ENCODE results near the gene FADS1.

FADS1 gene

DNA sequence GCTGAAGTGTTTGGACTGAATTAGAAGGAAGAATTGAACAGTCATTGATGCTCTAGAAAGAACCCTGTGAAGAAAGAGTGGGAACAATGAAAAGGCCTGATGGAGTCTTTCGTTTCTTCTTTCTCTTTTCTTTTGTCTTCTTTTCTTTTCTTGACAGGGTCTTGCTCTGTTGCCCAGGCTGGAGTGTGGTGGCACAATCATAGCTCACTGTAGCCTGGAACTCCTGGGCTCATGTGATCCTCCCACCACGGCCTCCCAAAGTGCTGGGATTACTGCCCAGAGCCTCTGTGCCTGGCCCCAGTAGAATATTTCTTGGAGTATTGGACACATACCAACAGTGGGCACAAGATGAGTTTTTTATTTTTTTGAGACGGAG, 23.0 kb downstream of the FADS1 start:
- DNase-seq, result no peak

DNA sequence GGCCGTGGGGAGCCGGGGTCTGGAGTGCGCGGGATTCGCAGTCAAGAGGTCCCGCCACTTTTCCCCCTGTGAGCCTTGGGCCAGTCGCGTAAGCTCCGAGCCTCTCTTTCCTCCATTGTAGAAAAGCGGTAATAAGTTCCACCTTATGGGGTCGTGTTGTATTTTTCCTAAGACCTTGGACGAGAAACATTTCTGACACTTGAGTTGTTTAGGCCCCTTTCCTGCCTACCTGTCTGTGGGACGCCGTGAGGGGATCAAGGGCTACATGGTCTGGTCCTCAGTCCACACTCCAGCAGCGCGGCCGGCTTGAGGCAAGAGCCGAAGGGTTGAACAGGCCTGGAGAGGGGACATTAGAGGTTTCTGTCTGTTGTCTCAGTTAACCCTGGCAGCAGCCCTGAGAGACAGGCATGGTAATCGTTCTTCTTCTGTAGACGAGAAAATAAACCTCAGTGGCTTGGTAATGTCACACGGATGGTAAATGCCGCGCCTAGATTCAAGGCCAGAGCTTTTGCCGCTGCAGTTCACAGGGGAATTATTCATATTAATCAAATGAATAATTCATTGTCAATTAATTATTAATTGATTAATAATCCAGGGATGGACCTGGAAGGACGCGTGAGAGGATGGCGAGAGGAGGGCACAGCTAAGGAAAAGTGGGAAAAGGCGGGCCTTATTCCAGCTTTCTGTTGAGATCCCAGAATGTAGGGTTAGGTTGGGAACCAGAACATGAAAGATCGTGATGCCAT, 23.5 kb downstream of the FADS1 start:
- DNase-seq, result peak; percentile 30

DNA sequence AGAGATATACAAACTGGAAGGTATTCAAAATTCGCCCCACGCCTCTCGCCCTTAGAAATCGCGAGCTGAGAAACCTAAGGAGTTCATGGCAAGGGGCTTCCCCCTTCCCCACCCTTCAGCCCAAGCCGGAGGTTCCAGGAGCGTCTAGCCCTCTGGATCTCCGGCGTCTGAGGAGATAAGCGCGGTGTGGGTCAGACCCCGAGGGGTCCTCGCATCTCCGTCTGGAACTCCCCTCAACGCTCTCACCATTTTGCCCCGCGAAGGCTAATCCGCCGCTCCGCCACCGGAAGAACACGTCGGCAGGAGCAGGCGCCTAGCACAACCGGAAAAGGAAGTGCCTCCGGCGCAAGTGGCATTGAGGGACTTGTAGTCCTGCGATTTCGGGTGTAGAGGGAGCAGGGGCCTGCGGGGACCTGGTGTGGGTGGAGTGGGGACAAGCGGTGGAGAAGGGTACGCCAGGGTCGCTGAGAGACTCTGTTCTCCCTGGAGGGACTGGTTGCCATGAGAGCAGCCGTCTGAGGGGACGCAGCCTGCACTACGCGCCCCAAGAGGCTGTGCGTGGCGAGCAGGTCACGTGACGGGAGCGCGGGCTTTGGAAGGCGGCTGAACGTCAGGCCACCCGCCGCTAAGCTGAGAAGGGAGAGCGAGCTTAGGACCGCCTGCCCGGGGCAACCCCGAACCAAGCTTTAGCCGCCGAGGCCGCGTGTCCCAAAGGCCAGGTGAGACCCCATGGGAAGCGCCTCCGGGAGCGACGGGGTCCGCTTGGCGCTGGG, 24.3 kb downstream of the FADS1 start, which contains the start of the genes FEN1 and TMEM258:
Gene FEN1, plus strand, starts transcription at position 602 of the 773 bp plus-strand sequence. CDS start 2,451 bp downstream, outside the sequence.
Gene TMEM258, minus strand, starts transcription at position 290 of the 773 bp plus-strand sequence. Its CDS starts 41 bp downstream, at position 249.
- peak; percentile 92 for DNase-seq

- peak; percentile 72 for DNase-seq
These were observed 25.0 kb downstream of the FADS1 start for GRCh38 chr11:61791737-61792309.

DNA sequence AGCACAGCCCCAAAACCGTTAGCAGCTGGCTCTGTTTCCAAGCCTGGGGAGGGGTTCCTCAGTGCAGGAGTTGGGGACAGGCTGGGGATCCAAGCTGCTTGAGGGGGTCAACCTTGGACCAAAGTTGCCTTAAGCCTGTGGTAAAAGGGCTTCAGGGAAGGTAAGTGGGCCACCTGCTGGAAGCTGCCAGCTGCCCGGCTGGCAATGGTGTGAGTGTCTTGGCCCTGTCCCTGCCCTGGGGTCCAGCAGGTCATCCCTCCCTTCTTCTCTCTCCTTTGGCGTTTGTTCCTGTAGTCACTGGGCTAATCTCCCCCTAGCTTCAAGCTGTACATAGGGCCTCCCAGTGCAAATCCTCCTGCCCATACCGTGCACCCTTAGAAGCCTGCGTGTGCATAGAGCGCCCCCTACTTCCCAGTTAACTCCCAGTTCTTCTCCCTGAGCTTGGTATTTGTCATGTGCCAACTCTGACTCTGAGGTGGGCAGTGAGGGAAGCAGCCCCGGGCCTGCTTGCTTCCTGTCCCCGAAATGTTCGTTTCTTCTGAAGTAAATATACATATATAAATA, 28.8 kb downstream of the FADS1 start:
- peak; percentile 21 for DNase-seq

DNA sequence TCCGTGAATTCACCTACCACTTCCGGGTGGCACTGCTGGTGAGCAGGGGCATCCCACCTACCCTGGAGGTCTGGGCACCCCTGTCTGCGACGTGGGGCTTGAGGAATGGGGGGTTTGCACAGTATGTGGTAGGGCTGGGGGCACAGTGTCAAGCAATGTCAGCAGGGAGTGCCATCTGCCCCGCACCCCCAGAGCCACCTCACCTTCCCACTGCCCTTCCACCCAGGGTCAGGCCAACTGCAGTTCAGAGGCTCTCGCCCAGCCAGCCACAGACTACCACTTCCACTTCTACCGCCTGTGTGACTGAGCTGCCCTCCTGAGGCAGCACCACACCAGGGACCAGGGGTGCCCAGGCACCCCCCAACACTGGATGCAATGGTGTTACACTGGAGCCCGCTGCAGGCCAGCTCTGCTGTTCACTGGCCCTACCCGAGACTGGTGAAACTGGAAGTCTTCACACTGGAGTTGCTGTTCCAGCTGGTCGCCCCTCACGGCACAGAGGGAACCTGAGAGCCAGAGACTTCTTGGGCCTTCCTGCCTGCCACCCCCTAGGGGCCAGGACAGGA, 30.9 kb downstream of the FADS1 start:
- DNase-seq, result no peak

GRCh38 chr11:61784506-61784805, 32.3 kb downstream of the FADS1 start:
- no peak for DNase-seq

DNA sequence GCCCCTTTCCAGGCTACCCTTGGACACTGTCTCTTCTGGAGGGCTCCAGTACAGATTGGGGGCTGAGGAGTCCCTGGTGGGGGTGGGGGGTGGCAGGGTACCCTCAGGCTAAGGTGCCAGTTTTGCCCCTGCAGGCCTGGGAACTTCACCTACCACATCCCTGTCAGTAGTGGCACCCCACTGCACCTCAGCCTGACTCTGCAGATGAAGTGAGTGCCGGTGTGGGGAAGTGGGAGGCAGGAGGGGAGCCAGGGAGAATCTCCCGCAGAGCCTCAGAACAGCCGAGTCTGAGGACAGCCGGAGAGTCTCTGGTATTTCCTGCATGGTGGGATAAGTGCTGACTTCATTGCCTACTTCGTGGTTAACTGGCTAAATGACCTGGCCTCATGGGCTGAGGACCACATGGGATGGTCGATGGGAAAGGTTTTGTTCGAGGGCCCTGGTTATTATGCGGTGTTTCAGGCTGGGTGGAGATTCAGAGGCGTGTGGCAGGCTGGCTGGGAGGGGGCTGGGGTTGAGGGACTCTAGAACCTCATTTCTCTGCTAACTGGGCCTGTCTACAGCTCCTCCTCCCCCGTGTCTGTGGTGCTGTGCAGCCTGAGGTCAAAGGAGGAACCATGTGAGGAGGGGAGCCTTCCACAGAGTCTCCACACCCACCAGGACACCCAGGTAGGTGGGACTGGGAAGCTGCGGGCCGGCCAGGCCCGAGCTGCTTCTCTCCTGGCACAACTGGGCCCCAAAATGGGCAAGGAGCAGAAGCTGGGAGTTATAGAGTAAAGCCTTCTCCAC, 32.9 kb downstream of the FADS1 start:
- no peak for DNase-seq

DNA sequence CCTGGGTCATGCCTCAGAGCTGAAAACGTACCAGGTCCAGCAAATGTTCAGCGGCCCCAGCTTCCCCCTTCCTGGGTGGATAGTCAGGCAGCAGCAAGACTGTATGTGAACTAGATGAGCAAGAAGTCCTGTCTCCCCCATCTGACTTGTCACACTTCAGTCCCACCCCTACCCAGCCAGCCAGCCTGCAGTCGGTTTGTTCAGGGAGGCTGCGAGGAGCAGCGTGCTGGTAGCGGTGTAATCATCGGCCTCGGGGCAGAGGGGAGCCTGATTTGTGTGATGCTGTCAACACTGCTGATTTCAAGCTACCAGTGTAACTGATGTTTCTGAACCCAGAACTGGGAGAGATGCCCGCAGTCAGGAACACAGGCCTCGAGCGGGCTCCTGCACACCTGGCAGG, 34.0 kb downstream of the FADS1 start:
- no peak for DNase-seq

DNA sequence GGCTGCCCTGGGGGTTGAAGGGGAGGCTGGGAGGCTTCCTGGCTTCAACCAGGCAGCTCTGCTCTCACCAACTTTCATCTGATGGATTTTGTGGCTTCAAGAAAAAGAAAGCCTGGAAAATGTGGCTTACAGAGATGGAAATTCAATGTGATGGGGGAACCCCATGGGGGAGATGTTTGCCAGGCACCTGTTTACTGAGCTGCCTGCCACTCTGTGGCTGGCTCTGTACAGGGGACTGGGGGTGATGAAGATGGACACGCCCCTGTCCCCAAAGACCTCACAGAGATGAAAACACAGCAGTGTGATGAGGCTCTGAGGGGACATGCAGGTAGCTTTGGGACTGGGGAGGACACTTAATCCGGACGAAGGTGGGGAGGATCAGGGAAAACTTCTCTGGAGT, 34.5 kb downstream of the FADS1 start:
- DNase-seq, result no peak

DNA sequence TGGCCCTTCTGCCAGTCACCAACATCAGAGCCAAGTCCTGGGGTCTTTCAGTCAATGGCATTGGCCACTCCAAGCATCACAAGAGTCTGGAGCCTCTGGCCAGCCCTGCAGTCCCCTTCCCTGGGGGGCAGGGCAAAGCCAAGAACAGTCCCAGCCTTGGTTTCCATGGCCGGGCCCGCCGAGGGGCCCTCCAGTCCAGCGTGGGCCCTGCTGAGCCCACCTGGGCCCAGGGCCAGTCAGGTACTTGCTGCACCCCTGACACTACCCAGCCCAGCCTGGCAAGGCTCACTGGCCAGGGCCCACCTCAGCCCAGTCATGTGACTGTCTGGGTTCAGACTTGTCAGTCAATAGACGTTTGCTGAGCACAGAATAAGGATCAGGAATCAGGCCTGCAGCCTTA, 35.2 kb downstream of the FADS1 start:
- DNase-seq, result no peak

GRCh38 chr11:61780581-61781162, 36.1 kb downstream of the FADS1 start:
- no peak for DNase-seq

DNA sequence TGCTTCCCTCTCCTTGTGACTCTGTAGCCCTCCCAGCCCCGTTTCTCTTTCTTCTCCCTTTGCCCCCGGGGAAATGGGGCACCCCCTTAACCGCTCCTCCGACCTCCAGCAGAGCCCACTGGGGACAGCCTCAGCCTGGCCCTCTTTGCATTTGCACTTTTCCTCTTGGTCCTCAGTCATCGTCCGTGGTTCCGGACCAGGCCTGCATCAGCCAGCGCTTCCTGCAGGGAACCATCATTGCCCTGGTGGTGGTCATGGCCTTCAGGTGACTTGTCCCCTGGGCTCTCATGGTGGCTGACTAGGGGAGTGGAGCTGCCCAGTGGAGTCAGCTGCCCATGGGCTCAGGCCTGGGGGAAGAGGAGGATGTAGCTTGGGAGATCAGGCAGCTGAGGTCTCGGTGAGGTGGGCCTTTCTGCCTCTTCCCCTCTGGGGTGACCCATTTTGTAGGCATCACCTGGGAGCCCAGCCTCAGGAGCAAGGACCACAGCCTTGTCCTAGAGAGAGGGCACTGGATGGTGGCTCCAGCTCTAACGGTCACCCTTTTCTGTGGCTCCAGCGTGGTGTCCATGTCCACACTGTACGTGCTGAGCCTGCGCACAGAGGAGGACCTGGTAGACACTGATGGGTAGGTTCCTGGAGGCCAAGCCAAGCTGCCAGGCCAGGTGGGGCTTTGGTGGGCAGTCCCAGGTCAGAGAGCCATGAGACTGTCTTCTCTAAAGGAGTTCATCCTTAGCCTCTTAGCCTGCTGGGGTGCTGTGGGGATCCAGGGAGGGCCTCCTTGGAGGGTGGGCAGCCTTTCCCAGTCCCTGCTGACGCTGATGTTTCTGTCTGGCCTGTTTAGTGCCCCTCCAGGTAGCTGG, 36.9 kb downstream of the FADS1 start:
- DNase-seq, result no peak

- no peak for DNase-seq
These were observed 37.7 kb downstream of the FADS1 start for GRCh38 chr11:61778920-61779650.

DNA sequence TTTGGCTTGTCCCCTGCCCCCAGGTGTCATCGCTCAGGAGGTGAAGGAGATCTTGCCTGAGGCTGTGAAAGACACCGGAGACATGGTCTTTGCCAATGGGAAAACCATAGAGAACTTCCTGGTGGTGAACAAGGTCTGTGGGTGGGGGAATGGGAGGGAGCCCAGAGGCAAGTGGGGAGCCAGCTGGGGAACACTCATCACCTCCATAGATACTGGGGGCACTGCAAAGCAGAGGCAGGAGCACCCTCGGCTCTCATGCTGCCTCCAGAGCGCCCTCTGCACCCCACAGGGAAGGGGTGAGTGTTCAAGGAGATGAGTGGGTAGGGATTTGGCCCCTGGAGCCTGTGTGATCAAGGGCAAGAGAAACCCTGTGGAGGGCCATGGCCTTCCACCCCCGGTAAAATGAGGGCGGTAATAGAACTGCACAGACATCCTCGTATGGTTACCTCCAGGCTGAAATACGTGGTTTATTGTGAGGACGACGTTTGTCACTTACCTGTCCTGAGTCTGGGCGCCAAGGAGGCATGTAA, 38.4 kb downstream of the FADS1 start:
- no peak for DNase-seq

DNA sequence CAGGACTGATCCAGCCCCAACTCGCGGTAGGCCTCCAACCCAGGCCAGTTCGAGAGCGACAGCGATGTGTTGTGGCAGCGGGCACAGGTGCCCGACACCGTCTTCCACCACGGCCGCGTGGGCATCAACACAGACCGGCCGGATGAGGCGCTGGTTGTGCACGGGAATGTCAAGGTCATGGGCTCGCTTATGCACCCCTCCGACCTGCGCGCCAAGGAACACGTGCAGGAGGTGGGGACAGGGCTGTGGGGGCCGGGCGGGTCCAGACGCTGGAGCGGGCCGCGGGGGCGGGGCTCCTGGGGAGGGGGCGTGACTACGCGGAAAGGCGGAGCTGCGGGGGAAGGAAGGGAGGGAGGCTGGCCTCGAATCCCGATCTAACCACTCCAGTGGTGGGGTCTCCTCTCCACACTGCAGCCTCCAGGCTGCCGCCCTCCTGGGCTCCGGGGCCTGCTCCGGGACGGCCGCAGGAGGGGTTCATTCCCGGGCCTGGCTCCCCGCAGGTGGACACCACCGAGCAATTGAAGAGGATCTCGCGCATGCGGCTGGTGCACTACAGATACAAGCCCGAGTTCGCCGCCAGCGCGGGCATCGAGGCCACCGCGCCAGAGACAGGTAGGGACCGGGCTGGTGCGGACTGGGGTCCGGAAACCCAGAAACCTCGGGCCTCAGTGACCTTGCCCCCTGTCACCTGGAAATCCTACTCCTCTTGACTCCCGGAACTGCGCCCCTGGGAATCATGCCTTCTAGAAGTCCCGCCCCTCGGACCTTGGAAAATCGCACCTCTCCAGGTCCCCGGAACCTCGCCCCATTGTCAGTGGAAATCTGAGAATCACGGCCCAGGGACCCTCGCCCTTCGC, 39.3 kb downstream of the FADS1 start:
- DNase-seq, result peak; percentile 68

- peak; percentile 85 for DNase-seq
These were observed 40.2 kb downstream of the FADS1 start for GRCh38 chr11:61776561-61777075.

DNA sequence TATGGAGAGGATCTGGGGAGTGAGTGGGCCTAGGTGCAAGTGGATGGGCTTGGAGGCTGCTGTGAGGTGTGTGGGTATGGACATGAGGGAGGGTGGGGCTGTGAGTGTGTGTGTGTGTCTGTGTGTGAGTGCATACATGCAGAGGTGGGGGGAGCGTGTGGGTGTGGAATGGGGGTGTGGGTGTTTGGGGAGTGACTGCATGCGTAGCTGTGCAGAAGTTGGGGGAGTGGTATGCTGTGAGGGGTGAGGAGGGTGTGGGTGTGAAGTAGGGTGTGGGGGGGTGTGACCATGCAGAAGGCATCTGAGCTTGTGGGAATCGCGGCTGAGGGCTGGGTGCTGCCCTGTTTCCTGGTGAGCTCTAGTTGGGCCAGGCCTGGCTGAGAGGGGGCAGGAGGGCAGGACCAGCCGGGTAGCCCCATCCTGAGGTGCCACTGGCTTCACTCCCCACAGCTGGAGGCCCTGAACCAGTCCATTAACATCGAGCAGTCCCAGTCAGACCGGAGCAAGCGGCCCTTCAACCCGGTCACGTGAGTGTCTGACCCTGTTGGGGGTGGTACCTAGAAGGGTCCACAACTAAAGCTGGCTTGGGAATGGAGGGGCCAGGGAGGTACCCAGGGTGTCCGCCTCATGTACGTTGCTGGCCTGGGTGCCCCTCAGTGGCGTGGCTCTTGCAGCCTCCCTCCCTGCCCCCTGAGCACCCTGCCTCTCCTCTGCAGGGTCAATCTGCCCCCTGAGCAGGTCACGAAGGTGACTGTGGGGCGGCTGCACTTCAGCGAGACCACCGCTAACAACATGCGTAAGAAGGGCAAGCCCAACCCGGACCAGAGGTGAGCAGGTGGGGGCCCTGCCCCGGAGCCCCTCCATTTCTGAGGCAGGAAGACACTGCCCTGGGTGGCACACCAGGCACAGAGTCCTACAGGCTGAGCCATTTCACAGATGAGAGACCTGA, 40.9 kb downstream of the FADS1 start:
- DNase-seq, result no peak
